Omental fat pad (tissue), 4 donors: ENCODE data around the gene ZWILCH. TPM values are rescaled to one million over a fixed set of nuclear protein-coding genes. Genes with fewer than 3 reads are reported as not detected.
"Not testable (repeated sequence)": the region's sequence is repeated elsewhere in the genome, so short reads cannot be mapped to it uniquely, and the experiment has no call there.

Source experiments
- ATAC-seq: fragments of 150-250 bp; one replicate; pipeline ENCODE4 v1.9.1; 2016; ENCODE audit warnings: mild to moderate bottlenecking, moderate library complexity; ENCODE audit not compliant: low FRiP score
- DNase-seq: peaks from one replicate; pipeline ENCODE4 v3.0.0-alpha.2; 2019; ENCODE audit warnings: low spot score
- CTCF ChIP-seq, 3 donors: fragments of 450-650 bp; IDR thresholded peaks; one replicate each; pipeline ENCODE4 v1.5.1; 2016 to 2017; ENCODE audit warnings: antibody characterized with exemption in 3 of 3, mild to moderate bottlenecking in 3 of 3, moderate library complexity in 2 of 3
- total RNA-seq, 4 donors: library from RNA; depleted of rRNA; stranded (reverse); fragments of >200 nt; gene quantifications; one replicate each; pipeline ENCODE4 v1.1.0, GENCODE V29; 2016

The ZWILCH gene
- total RNA-seq, 4 donors from 2014 or later: 2.5 to 4.8 (median 3.8) TPM

- no peak for TF ChIP-seq CTCF (IDR thresholded peaks at IDR 0.05)
- ATAC-seq (no peak), DNase-seq (no peak)
Observed at GRCh38 chr15:66581972-66582537, 76.9 kb downstream of the ZWILCH start.

GRCh38 chr15:66586155-66586976 lies 81.2 kb downstream of the ZWILCH start:
- DNase-seq (no peak), ATAC-seq (no peak)
- no peak for TF ChIP-seq CTCF (IDR thresholded peaks at IDR 0.05)

GRCh38 chr15:66587020-66587419 lies 81.9 kb downstream of the ZWILCH start:
- ATAC-seq: no peak
- DNase-seq: no peak
- TF ChIP-seq CTCF (IDR thresholded peaks at IDR 0.05): no peak

GRCh38 chr15:66587749-66588148 lies 82.6 kb downstream of the ZWILCH start:
- no peak for ATAC-seq
- no peak for DNase-seq

GRCh38 chr15:66588537-66588936 lies 83.4 kb downstream of the ZWILCH start:
- ATAC-seq (no peak), DNase-seq (no peak)
- no peak for TF ChIP-seq CTCF (IDR thresholded peaks at IDR 0.05)

More at GRCh38 chr15:66587749-66588148, 82.6 kb downstream of the ZWILCH start:
- TF ChIP-seq CTCF (IDR thresholded peaks at IDR 0.05): no peak

- no peak for ATAC-seq
- TF ChIP-seq CTCF (IDR thresholded peaks at IDR 0.05): no peak
- no peak for DNase-seq
Observed at GRCh38 chr15:66588971-66589370, 83.8 kb downstream of the ZWILCH start.

GRCh38 chr15:66589429-66589828 lies 84.3 kb downstream of the ZWILCH start:
- not testable (repeated sequence) for ATAC-seq, DNase-seq
